H9 (cell line): ENCODE data around the gene SKIL. TPM values are rescaled to one million over a fixed set of nuclear protein-coding genes. Genes with fewer than 3 reads are reported as not detected.

Experiments
- DNase-seq: peaks from one replicate; pipeline ENCODE4 v3.0.0-alpha.2; 2017
- H2AFZ ChIP-seq: one replicate; pipeline ENCODE4 v1.6.1; 2013; ENCODE audit warnings: mild to moderate bottlenecking, low read length, control low read depth, moderate library complexity
- H2AK5ac ChIP-seq: 2 replicates; pipeline ENCODE4 v1.6.1; 2013; ENCODE audit warnings: low read length, control low read depth, mixed read lengths; ENCODE audit not compliant: insufficient read length
- H2BK120ac ChIP-seq: one replicate; pipeline ENCODE4 v1.6.1; 2013; ENCODE audit warnings: low read depth, mild to moderate bottlenecking, low read length, control low read depth, inconsistent platforms; ENCODE audit not compliant: poor library complexity, severe bottlenecking
- H2BK12ac ChIP-seq: 2 replicates; pipeline ENCODE4 v1.6.1; 2013; ENCODE audit warnings: low read length, control low read depth, mixed read lengths, low read depth; ENCODE audit not compliant: insufficient read length
- H2BK15ac ChIP-seq: 2 replicates; pipeline ENCODE4 v1.6.1; 2013; ENCODE audit warnings: low read depth, low read length, control low read depth
- H2BK20ac ChIP-seq: one replicate; pipeline ENCODE4 v1.6.1; 2013; ENCODE audit warnings: low read depth, mild to moderate bottlenecking, low read length, control low read depth, inconsistent platforms; ENCODE audit not compliant: poor library complexity, severe bottlenecking
- H2BK5ac ChIP-seq: 2 replicates; pipeline ENCODE4 v1.6.1; 2013; ENCODE audit warnings: low read length, control low read depth, mixed read lengths; ENCODE audit not compliant: insufficient read length
- H3K14ac ChIP-seq: 2 replicates; pipeline ENCODE4 v1.6.1; 2013; ENCODE audit warnings: low read length, control low read depth; ENCODE audit not compliant: insufficient read depth
- H3K18ac ChIP-seq: 2 replicates; pipeline ENCODE4 v1.6.1; 2013; ENCODE audit warnings: low read depth, mild to moderate bottlenecking, mixed read lengths, low read length, control low read depth; ENCODE audit not compliant: insufficient read length
- H3K23ac ChIP-seq: 2 replicates; pipeline ENCODE4 v1.6.1; 2013; ENCODE audit warnings: low read length, control low read depth, mixed read lengths, low read depth; ENCODE audit not compliant: insufficient read length
- H3K23me2 ChIP-seq: 2 replicates; pipeline ENCODE4 v1.6.1; 2013; ENCODE audit warnings: low read depth, mild to moderate bottlenecking, mixed read lengths, low read length, control low read depth; ENCODE audit not compliant: insufficient read length, poor library complexity, severe bottlenecking
- H3K27ac ChIP-seq: 2 replicates; pipeline ENCODE4 v1.5.1; 2013; ENCODE audit warnings: low read length, control low read depth, mixed read lengths, low read depth; ENCODE audit not compliant: insufficient read length
- H3K27me3 ChIP-seq: 2 replicates; pipeline ENCODE4 v1.6.1; 2013; ENCODE audit warnings: low read length, control low read depth, inconsistent platforms; ENCODE audit not compliant: insufficient read depth
- H3K4ac ChIP-seq: 2 replicates; pipeline ENCODE4 v1.6.1; 2013; ENCODE audit warnings: low read depth, mild to moderate bottlenecking, control low read depth, inconsistent platforms, low read length, moderate library complexity
- H3K4me1 ChIP-seq: 2 replicates; pipeline ENCODE4 v1.6.1; 2013; ENCODE audit warnings: low read length, control low read depth, inconsistent platforms; ENCODE audit not compliant: insufficient read depth
- H3K4me2 ChIP-seq: 2 replicates; pipeline ENCODE4 v1.6.1; 2013; ENCODE audit warnings: low read length, control low read depth, mixed read lengths; ENCODE audit not compliant: insufficient read length, insufficient read depth
- H3K56ac ChIP-seq: 2 replicates; pipeline ENCODE4 v1.6.1; 2013; ENCODE audit warnings: low read depth, mild to moderate bottlenecking, mixed read lengths, low read length, control low read depth; ENCODE audit not compliant: insufficient read length
- H3K79me1 ChIP-seq: 2 replicates; pipeline ENCODE4 v1.6.1; 2013; ENCODE audit warnings: low read depth, mild to moderate bottlenecking, moderate library complexity, low read length, control low read depth, inconsistent platforms; ENCODE audit not compliant: insufficient read depth, poor library complexity, severe bottlenecking
- H3K79me2 ChIP-seq: 2 replicates; pipeline ENCODE4 v1.6.1; 2013; ENCODE audit warnings: low read length, control low read depth, inconsistent platforms; ENCODE audit not compliant: insufficient read depth
- H3K9ac ChIP-seq: 2 replicates; pipeline ENCODE4 v1.6.1; 2013; ENCODE audit warnings: low read length, control low read depth, mixed read lengths; ENCODE audit not compliant: insufficient read length; ENCODE audit errors: extremely low read depth
- H3K9me3 ChIP-seq: one replicate; pipeline ENCODE4 v1.6.1; 2013; ENCODE audit warnings: low read depth, low read length, inconsistent platforms; ENCODE audit not compliant: control insufficient read depth
- H3T11ph ChIP-seq: one replicate; pipeline ENCODE4 v1.6.1; 2013; ENCODE audit warnings: mild to moderate bottlenecking, low read length, control low read depth, inconsistent platforms
- H4K20me1 ChIP-seq: one replicate; pipeline ENCODE4 v1.6.1; 2013; ENCODE audit not compliant: control insufficient read depth, insufficient read length, insufficient read depth
- H4K5ac ChIP-seq: 2 replicates; pipeline ENCODE4 v1.6.1; 2013; ENCODE audit warnings: low read depth, mild to moderate bottlenecking, mixed read lengths, low read length, control low read depth; ENCODE audit not compliant: insufficient read length
- H4K8ac ChIP-seq: replicated peaks from 2 replicates; pipeline ENCODE4 v1.6.1; 2013; ENCODE audit warnings: low read length, control low read depth, mixed read lengths, low read depth; ENCODE audit not compliant: insufficient read length
- H4K91ac ChIP-seq: 2 replicates; pipeline ENCODE4 v1.6.1; 2013; ENCODE audit warnings: low read depth, mild to moderate bottlenecking, moderate library complexity, mixed read lengths, low read length, control low read depth; ENCODE audit not compliant: insufficient read length
- H3K27ac Mint-ChIP-seq, 3 experiments: 2 replicates in 2 of 3; 3 replicates in 1 of 3; pipeline ENCODE4 v1.8.0; 2020 to 2021; ENCODE audit warnings: mixed read lengths in 3 of 3, mild to moderate bottlenecking in 1 of 3, moderate library complexity in 1 of 3
- H3K27me3 Mint-ChIP-seq: 2 replicates; pipeline ENCODE4 v1.8.0; 2021; ENCODE audit warnings: low read depth, mild to moderate bottlenecking, moderate library complexity, mixed read lengths
- H3K36me3 Mint-ChIP-seq, 3 experiments: 2 replicates in 2 of 3; 3 replicates in 1 of 3; pipeline ENCODE4 v1.8.0; 2020 to 2021; ENCODE audit warnings: low read depth in 3 of 3, mixed read lengths in 3 of 3; ENCODE audit not compliant: insufficient read depth in 1 of 3
- H3K4me1 Mint-ChIP-seq, 2 experiments: 2 replicates each; pipeline ENCODE4 v1.8.0; 2020; ENCODE audit warnings: mixed read lengths in 2 of 2
- H3K4me3 Mint-ChIP-seq, 2 experiments: 2 replicates in 1 of 2; 3 replicates in 1 of 2; pipeline ENCODE4 v1.8.0; 2020 to 2021; ENCODE audit warnings: mild to moderate bottlenecking in 2 of 2, mixed read lengths in 2 of 2, moderate library complexity in 1 of 2
- H3K9me3 Mint-ChIP-seq, 2 experiments: 2 replicates in 1 of 2; 3 replicates in 1 of 2; pipeline ENCODE4 v1.8.0; 2020; ENCODE audit warnings: mild to moderate bottlenecking in 2 of 2, mixed read lengths in 2 of 2, moderate library complexity in 1 of 2
- CTCF ChIP-seq: fragments of 200-600 bp; sonication (generic); conservative IDR thresholded peaks from 3 replicates; pipeline ENCODE4 v1.8.0; 2021; ENCODE audit warnings: antibody characterized with exemption, mild to moderate bottlenecking
- WGBS: extraction: QIAGEN DNeasy Blood & Tissue Kit; methylation state at CpG from one replicate; pipeline ENCODE4 v1.1.7; 2013; ENCODE audit warnings: missing lambda C conversion rate, low lambda C conversion rate, mixed read lengths; ENCODE audit not compliant: insufficient read length; ENCODE audit errors: extremely low coverage; 5-methylcytosine and 5-hydroxymethylcytosine counted together
- total RNA-seq: library from RNA; stranded (reverse); gene quantifications from 2 replicates; pipeline ENCODE4 v1.2.1, GENCODE V29; 2021

The SKIL gene
- total RNA-seq, 1 experiment from 2014 or later, result 170 TPM

- Histone ChIP-seq H2BK15ac (no peak overlapping the region), H3K23me2 (no peaks in the 10 kb centered on the region), H2BK20ac (no peak overlapping the region), H3K79me1 (no peaks in the 10 kb centered on the region), H3K27me3 (no peaks in the 10 kb centered on the region), H3K56ac (no peak overlapping the region), H3K9ac (no peak overlapping the region), H2BK12ac (no peak overlapping the region), H3K4me1 (no peaks in the 10 kb centered on the region), H4K5ac (no peak overlapping the region), H3T11ph (no peak overlapping the region), H3K4me2 (no peak overlapping the region), H4K8ac (no peak overlapping the region), H4K20me1 (no peaks in the 10 kb centered on the region), H3K9me3 (no peaks in the 10 kb centered on the region), H3K23ac (no peak overlapping the region), H2BK5ac (no peak overlapping the region), H2AFZ (no peak overlapping the region), H4K91ac (no peak overlapping the region), H3K4ac (no peak overlapping the region), H2BK120ac (no peak overlapping the region), H3K27ac (no peak overlapping the region), H2AK5ac (no peak overlapping the region), H3K79me2 (no peaks in the 10 kb centered on the region), H3K14ac (no peak overlapping the region), H3K18ac (no peak overlapping the region)
- H3K4me3 Mint-ChIP-seq, result no peak overlapping the region
- no CpG with 5 or more reads among the region's 4 CpGs for WGBS
- no peaks in the 10 kb centered on the region for H3K27me3 Mint-ChIP-seq
- no peak for DNase-seq
- peaks cover 24 to 31% of the 10 kb centered on the region in 2 experiments for H3K9me3 Mint-ChIP-seq
- no peak overlapping the region for H3K27ac Mint-ChIP-seq
- no peak for TF ChIP-seq CTCF
- H3K36me3 Mint-ChIP-seq, result peaks cover 15 to 24% (median 21%) of the 10 kb centered on the region in 3 experiments
- no peaks in the 10 kb centered on the region for H3K4me1 Mint-ChIP-seq
These were observed 26.4 kb upstream of the SKIL start for GRCh38 chr3:170331143-170331542.
